IPS-18a (cell line): ENCODE results near the gene LIPI.
A peak's percentile ranks its signal among the peaks of the same experiment; 100 is the strongest.
"Not testable (repeated sequence)": the region's sequence is repeated elsewhere in the genome, so short reads cannot be mapped to it uniquely, and the experiment has no call there.

ENCODE experiments used
- H3K27ac ChIP-seq: one replicate; pipeline ENCODE4 v1.5.1; 2013; ENCODE audit warnings: low read length
- H3K27me3 ChIP-seq: one replicate; pipeline ENCODE4 v1.6.1; 2013; ENCODE audit warnings: mild to moderate bottlenecking, low read length; ENCODE audit not compliant: control insufficient read depth, insufficient read depth
- H3K36me3 ChIP-seq: one replicate; pipeline ENCODE4 v1.6.1; 2013; ENCODE audit warnings: low read depth, low read length; ENCODE audit not compliant: control insufficient read depth
- H3K4me1 ChIP-seq: one replicate; pipeline ENCODE4 v1.6.1; 2013; ENCODE audit warnings: low read depth, low read length; ENCODE audit not compliant: control insufficient read depth
- H3K4me3 ChIP-seq: one replicate; pipeline ENCODE4 v1.5.1; 2013; ENCODE audit warnings: low read length
- H3K9ac ChIP-seq: one replicate; pipeline ENCODE4 v1.6.1; 2013; ENCODE audit warnings: mild to moderate bottlenecking, low read length, moderate library complexity
- H3K9me3 ChIP-seq: one replicate; pipeline ENCODE4 v1.6.1; 2013; ENCODE audit warnings: low read depth, low read length; ENCODE audit not compliant: control insufficient read depth

LIPI gene

GRCh38 chr21:14229399-14229798, 18.6 kb upstream of the LIPI start:
- Histone ChIP-seq H3K9ac (no peak overlapping the region), H3K4me3 (no peak overlapping the region), H3K4me1 (no peaks in the 10 kb centered on the region), H3K27ac (no peak overlapping the region), H3K27me3 (no peaks in the 10 kb centered on the region), H3K9me3 (peaks cover 24% of the 10 kb centered on the region), H3K36me3 (no peaks in the 10 kb centered on the region)

- Histone ChIP-seq H3K4me3 (no peak overlapping the region), H3K27me3 (no peaks in the 10 kb centered on the region), H3K27ac (no peak overlapping the region), H3K9ac (no peak overlapping the region), H3K36me3 (no peaks in the 10 kb centered on the region), H3K4me1 (no peaks in the 10 kb centered on the region), H3K9me3 (peaks cover 1% of the 10 kb centered on the region)
Measured at GRCh38 chr21:14223365-14223764, 12.6 kb upstream of the LIPI start.

- Histone ChIP-seq H3K9ac (peak within 1 kb of the TSS; percentile 31), H3K4me1 (no peaks in the 10 kb centered on the region), H3K9me3 (no peaks in the 10 kb centered on the region), H3K27ac (no peak within 1 kb of the TSS), H3K27me3 (peaks cover 7% of the 10 kb centered on the region), H3K36me3 (no peaks in the 10 kb centered on the region), H3K4me3 (peak within 1 kb of the TSS; percentile 81)
Measured at GRCh38 chr21:14215971-14216641, 5.4 kb upstream of the LIPI start, which contains the start of gene RBM11. Gene RBM11 (plus strand): TSS chr21:14216157. CDS start chr21:14216187, 30 bp downstream.

- no peaks in the 10 kb centered on the region for H3K4me1 ChIP-seq
- no peak overlapping the region for H3K9ac ChIP-seq
- no peaks in the 10 kb centered on the region for H3K36me3 ChIP-seq
- peaks cover 7% of the 10 kb centered on the region for H3K27me3 ChIP-seq
- H3K4me3 ChIP-seq: no peak overlapping the region
- H3K27ac ChIP-seq: no peak overlapping the region
- no peaks in the 10 kb centered on the region for H3K9me3 ChIP-seq
Measured at GRCh38 chr21:14213164-14213563, 2.4 kb upstream of the LIPI start.

GRCh38 chr21:14206222-14206621, 4.5 kb downstream of the LIPI start:
- no peaks in the 10 kb centered on the region for H3K9me3 ChIP-seq
- no peaks in the 10 kb centered on the region for H3K27me3 ChIP-seq
- no peaks in the 10 kb centered on the region for H3K36me3 ChIP-seq
- H3K9ac ChIP-seq: no peak overlapping the region
- no peak overlapping the region for H3K27ac ChIP-seq
- H3K4me3 ChIP-seq: no peak overlapping the region
- H3K4me1 ChIP-seq: no peaks in the 10 kb centered on the region

- H3K4me3 ChIP-seq, H3K9me3 ChIP-seq, H3K4me1 ChIP-seq, H3K9ac ChIP-seq, H3K36me3 ChIP-seq, H3K27ac ChIP-seq, H3K27me3 ChIP-seq: not testable (repeated sequence)
Measured at GRCh38 chr21:14166463-14167223, 44.1 kb downstream of the LIPI start.

GRCh38 chr21:14143999-14144398, 66.8 kb downstream of the LIPI start:
- peaks cover 24% of the 10 kb centered on the region for H3K9me3 ChIP-seq

GRCh38 chr21:14124266-14124665, 86.5 kb downstream of the LIPI start:
- Histone ChIP-seq H3K9ac (no peak overlapping the region), H3K27me3 (no peaks in the 10 kb centered on the region), H3K9me3 (peaks cover 2% of the 10 kb centered on the region), H3K36me3 (no peaks in the 10 kb centered on the region), H3K27ac (no peak overlapping the region), H3K4me1 (no peaks in the 10 kb centered on the region), H3K4me3 (no peak overlapping the region)

More at GRCh38 chr21:14143999-14144398, 66.8 kb downstream of the LIPI start:
- Histone ChIP-seq H3K4me3 (no peak overlapping the region), H3K36me3 (no peaks in the 10 kb centered on the region), H3K27ac (no peak overlapping the region), H3K4me1 (no peaks in the 10 kb centered on the region), H3K27me3 (no peaks in the 10 kb centered on the region), H3K9ac (no peak overlapping the region)

GRCh38 chr21:14121719-14122118, 89.0 kb downstream of the LIPI start:
- H3K27me3 ChIP-seq: no peaks in the 10 kb centered on the region
- no peak overlapping the region for H3K27ac ChIP-seq
- no peak overlapping the region for H3K9ac ChIP-seq
- H3K4me3 ChIP-seq: no peak overlapping the region
- H3K36me3 ChIP-seq: no peaks in the 10 kb centered on the region
- no peaks in the 10 kb centered on the region for H3K4me1 ChIP-seq
- H3K9me3 ChIP-seq: no peaks in the 10 kb centered on the region

GRCh38 chr21:14120091-14120734, 90.5 kb downstream of the LIPI start:
- Histone ChIP-seq H3K36me3 (no peaks in the 10 kb centered on the region), H3K4me3 (no peak overlapping the region), H3K27ac (no peak overlapping the region), H3K9me3 (no peaks in the 10 kb centered on the region), H3K27me3 (no peaks in the 10 kb centered on the region), H3K4me1 (no peaks in the 10 kb centered on the region), H3K9ac (no peak overlapping the region)

- Histone ChIP-seq H3K27ac (no peak overlapping the region), H3K27me3 (no peaks in the 10 kb centered on the region), H3K9ac (no peak overlapping the region), H3K4me3 (no peak overlapping the region), H3K4me1 (no peaks in the 10 kb centered on the region), H3K36me3 (no peaks in the 10 kb centered on the region), H3K9me3 (no peaks in the 10 kb centered on the region)
Measured at GRCh38 chr21:14119038-14119437, 91.7 kb downstream of the LIPI start.
